GM12865 (cell line): ENCODE measurements around the gene PEF1.

Source experiments
- DNase-seq: peaks from one replicate; pipeline ENCODE4 v3.0.0; 2010; ENCODE audit warnings: low read depth
- H3K4me3 ChIP-seq: 2 replicates; pipeline ENCODE4 v1.5.1; 2011; ENCODE audit warnings: mild to moderate bottlenecking, low read depth, low read length, control low read depth
- TF ChIP-seq, protein P1 (sequence below): IDR thresholded peaks from 2 replicates; pipeline ENCODE4 v1.5.1; 2011; ENCODE audit warnings: low read length, control low read depth, low read depth, inconsistent platforms; ENCODE audit not compliant: insufficient read depth; ENCODE audit errors: missing control alignments

PEF1 gene

GRCh38 chr1:31647106-31647505 is 2.4 kb upstream of the PEF1 start:
- TF ChIP-seq, protein P1, sequence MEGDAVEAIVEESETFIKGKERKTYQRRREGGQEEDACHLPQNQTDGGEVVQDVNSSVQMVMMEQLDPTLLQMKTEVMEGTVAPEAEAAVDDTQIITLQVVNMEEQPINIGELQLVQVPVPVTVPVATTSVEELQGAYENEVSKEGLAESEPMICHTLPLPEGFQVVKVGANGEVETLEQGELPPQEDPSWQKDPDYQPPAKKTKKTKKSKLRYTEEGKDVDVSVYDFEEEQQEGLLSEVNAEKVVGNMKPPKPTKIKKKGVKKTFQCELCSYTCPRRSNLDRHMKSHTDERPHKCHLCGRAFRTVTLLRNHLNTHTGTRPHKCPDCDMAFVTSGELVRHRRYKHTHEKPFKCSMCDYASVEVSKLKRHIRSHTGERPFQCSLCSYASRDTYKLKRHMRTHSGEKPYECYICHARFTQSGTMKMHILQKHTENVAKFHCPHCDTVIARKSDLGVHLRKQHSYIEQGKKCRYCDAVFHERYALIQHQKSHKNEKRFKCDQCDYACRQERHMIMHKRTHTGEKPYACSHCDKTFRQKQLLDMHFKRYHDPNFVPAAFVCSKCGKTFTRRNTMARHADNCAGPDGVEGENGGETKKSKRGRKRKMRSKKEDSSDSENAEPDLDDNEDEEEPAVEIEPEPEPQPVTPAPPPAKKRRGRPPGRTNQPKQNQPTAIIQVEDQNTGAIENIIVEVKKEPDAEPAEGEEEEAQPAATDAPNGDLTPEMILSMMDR = no peak
- no peak for DNase-seq
- H3K4me3 ChIP-seq = no peak overlapping the region

GRCh38 chr1:31646259-31646960 is 1.7 kb upstream of the PEF1 start:
- H3K4me3 ChIP-seq = no peak overlapping the region
- DNase-seq = no peak
- TF ChIP-seq, protein P1 = no peak

GRCh38 chr1:31645274-31645568 is 545 bp upstream of the PEF1 start:
- H3K4me3 ChIP-seq = peak overlapping the region; percentile 98
- TF ChIP-seq, protein P1 = no peak
- DNase-seq = no peak

DNA sequence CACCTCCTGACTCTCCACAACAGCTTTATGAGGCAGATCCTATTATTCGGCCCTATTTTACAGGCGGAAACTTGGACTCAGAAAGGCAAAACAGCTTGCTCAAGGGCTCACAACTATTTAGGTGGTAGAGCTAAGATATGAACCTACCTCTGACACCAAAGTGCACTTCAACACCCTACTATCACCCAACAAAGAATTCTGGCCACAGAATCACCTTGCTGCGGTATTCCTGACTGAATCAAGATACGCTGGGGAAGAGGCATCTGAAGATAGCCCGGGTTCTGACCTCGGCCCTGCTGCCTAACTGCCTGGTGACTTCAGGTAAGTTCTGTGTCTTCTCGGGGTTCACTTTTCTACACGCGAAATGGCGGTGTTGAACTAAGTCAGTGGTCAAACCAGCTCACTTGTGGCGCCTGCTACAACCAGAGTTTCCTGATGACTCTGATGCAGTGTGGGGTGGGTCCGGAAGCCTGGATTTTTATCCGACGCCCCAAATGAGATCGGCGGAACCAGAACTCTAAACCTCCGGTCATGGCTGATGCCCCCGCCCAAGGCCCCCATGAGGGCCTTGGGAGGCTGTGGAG is 608 bp downstream of the PEF1 start:
- H3K4me3 ChIP-seq = peak overlapping the region; percentile 98
- no peak for DNase-seq
- TF ChIP-seq, protein P1 = no peak

- H3K4me3 ChIP-seq = no peak overlapping the region
- no peak for DNase-seq
- TF ChIP-seq, protein P1 = no peak
These were observed 1.8 kb downstream of the PEF1 start for GRCh38 chr1:31642897-31643296.

DNA sequence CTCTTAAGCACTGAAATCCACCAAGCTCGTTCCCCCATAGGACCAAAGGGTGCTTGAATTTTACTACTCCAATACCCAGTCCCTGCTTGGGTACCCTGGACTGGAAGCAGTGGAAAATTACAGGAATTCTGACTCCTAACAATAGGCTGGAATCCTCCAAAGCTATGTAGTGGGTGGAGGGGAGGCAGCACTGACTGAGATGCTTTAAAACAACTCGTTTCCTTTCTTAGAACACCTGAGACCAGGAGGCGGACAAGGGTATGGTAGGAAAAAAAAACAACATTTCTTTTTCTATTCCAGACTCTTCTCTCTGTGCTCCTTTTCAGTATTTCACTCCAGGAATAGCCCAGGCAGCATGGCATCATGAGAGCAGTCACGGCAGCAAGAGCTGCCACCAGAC is 2.3 kb downstream of the PEF1 start:
- no peak for DNase-seq
- TF ChIP-seq, protein P1 = no peak
- H3K4me3 ChIP-seq = no peak overlapping the region

DNA sequence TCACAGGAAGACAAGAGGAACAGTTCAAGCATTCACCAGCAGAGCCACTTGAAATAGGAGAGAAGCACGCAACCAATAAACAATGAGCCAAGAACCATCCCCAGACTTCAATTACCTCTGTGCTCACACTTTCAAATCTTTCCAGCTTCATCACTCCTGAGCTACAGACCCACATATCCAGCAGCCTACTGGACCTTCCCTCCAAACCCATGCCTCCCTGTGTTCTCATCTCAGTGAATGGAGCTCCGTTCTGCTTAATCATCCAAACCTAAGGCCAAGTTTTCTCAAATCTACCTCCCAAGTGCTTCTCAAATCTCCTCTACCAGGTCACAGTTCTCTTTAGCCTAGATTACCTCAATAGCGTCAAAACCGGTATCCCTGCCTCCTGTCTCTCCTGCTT is 3.7 kb downstream of the PEF1 start:
- TF ChIP-seq, protein P1 = no peak
- no peak overlapping the region for H3K4me3 ChIP-seq
- DNase-seq = no peak
